Cardiac atrium fibroblast (primary cell): ENCODE results near the gene EIF3F. TPM values are rescaled to one million over a fixed set of nuclear protein-coding genes. Genes with fewer than 3 reads are reported as not detected.

Source experiments
- total RNA-seq: library from RNA; depleted of rRNA; stranded (reverse); fragments of >200 nt; gene quantifications from 2 replicates; pipeline ENCODE4 v1.2.3, GENCODE V29; 2015

Gene EIF3F
- total RNA-seq: 282 and 303 TPM in 2 replicates

GRCh38 chr11:7986768-7987559 lies at the start of gene EIF3F:
TSS of gene EIF3F (plus strand) at chr11:7987337. CDS start at chr11:7987353, 16 bp downstream.

GRCh38 chr11:7941608-7942007 lies 45.5 kb upstream of the EIF3F start, which contains the start of gene OR10A3:
TSS of gene OR10A3 (minus strand) at chr11:7941708. CDS start at chr11:7939520, 2,188 bp downstream.

GRCh38 chr11:7965386-7965785 lies 21.8 kb upstream of the EIF3F start, which contains the start of gene NLRP10:
TSS of gene NLRP10 (minus strand) at chr11:7965447. CDS start at chr11:7963495, 1,952 bp downstream.

Other genes starting within 250 kb of the EIF3F start
- gene OR5P2, start 190.4 kb upstream of the EIF3F start, total RNA-seq: not detected in 2 replicates
- not detected in 2 replicates for gene OR5P3, start 156.5 kb upstream of the EIF3F start, total RNA-seq
- gene OR10A6, start 56.1 kb upstream of the EIF3F start, total RNA-seq: not detected in 2 replicates
- not detected in 2 replicates for gene OR10A3, start 45.6 kb upstream of the EIF3F start, total RNA-seq
- gene NLRP10, start 21.9 kb upstream of the EIF3F start, total RNA-seq: not detected in 2 replicates
- 6.3 and 7.2 TPM in 2 replicates for gene TUB, start 93.9 kb downstream of the EIF3F start, total RNA-seq
- gene RIC3, start 181.7 kb downstream of the EIF3F start, total RNA-seq: not detected in 2 replicates